NCI-H446 treated with DMSO at 0.1 percent for 48 hours (cell line): ENCODE results near the gene AXIN1.

Source experiments
- DNase-seq: peaks from one replicate; lab custom pipeline; 2025; lab: John Stamatoyannopoulos, UW

AXIN1 gene

GRCh38 chr16:303760-304505 lies 48.6 kb downstream of the AXIN1 start:
- no peak for DNase-seq

GRCh38 chr16:301950-302349 lies 50.6 kb downstream of the AXIN1 start:
- no peak for DNase-seq

- no peak for DNase-seq
Measured at GRCh38 chr16:301235-301634, 51.3 kb downstream of the AXIN1 start.

GRCh38 chr16:297832-298231 lies 54.7 kb downstream of the AXIN1 start:
- no peak for DNase-seq

GRCh38 chr16:296806-297510 lies 55.6 kb downstream of the AXIN1 start:
- DNase-seq, result no peak

- DNase-seq, result no peak
Measured at GRCh38 chr16:296276-296675, 56.2 kb downstream of the AXIN1 start.

- DNase-seq, result no peak
Measured at GRCh38 chr16:293043-293775, 59.3 kb downstream of the AXIN1 start.

- DNase-seq, result no peak
Measured at GRCh38 chr16:291539-291938, 61.0 kb downstream of the AXIN1 start.

- no peak for DNase-seq
Measured at GRCh38 chr16:290681-291405, 61.7 kb downstream of the AXIN1 start.

GRCh38 chr16:290015-290680 lies 62.4 kb downstream of the AXIN1 start:
- no peak for DNase-seq

GRCh38 chr16:289395-289997 lies 63.0 kb downstream of the AXIN1 start:
- no peak for DNase-seq

- DNase-seq, result no peak
Measured at GRCh38 chr16:287981-288920, 64.3 kb downstream of the AXIN1 start.

GRCh38 chr16:287298-287811 lies 65.2 kb downstream of the AXIN1 start:
- DNase-seq, result no peak

GRCh38 chr16:286491-287297 lies 65.8 kb downstream of the AXIN1 start:
- no peak for DNase-seq

GRCh38 chr16:285146-286055 lies 67.1 kb downstream of the AXIN1 start:
- no peak for DNase-seq

GRCh38 chr16:284204-285120 lies 68.1 kb downstream of the AXIN1 start:
- no peak for DNase-seq
